B cell (primary cell): ENCODE measurements around the gene IGFLR1.

Experiments
- CTCF ChIP-seq: fragments of 200-600 bp; IDR thresholded peaks from one replicate; pipeline ENCODE4 v1.8.0; 2022; ENCODE audit warnings: antibody characterized with exemption, mild to moderate bottlenecking
- EZH2 ChIP-seq: IDR thresholded peaks from 2 replicates; pipeline ENCODE4 v1.6.1; 2012; ENCODE audit warnings: borderline replicate concordance, low read depth, mild to moderate bottlenecking, moderate library complexity, low read length; ENCODE audit not compliant: insufficient read depth, poor library complexity, severe bottlenecking

GRCh38 chr19:35780717-35781116 is 38.5 kb upstream of the IGFLR1 start:
- no peak for TF ChIP-seq CTCF
- TF ChIP-seq EZH2, result no peak
